ENCODE measurements around the gene SLC9A4.
A peak's percentile ranks its signal among the peaks of the same experiment; 100 is the strongest.

SLC9A4 gene

DNA sequence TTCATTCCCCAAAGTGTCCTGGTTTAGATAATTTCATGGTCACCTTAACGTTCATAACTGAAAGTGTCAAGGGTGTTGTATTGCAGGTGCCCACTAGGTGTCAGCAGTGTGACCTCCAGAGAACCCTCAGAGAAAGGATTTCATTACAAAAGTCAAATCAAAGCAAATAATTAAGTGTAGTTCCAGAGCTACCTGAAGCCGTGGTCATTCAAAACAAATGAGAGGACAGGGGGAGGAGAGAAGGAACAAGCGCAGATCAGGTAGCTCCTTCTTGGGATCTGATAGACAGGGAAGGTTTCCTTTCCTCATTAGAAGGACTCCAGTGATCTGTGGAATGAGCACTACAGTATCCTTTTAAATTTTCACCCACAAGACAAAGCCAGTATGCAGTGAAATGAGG, at the start of gene SLC9A4:
TSS of gene SLC9A4 (plus strand) at position 207 of the 400 bp plus-strand sequence. CDS start 534 bp downstream, outside the sequence.
- DNase-seq, result peak in 13 of 58 donors; percentile 1 to 29 (median 4)

GRCh38 chr2:102423368-102423767, 49.7 kb upstream of the SLC9A4 start:
- no peak for DNase-seq

DNA sequence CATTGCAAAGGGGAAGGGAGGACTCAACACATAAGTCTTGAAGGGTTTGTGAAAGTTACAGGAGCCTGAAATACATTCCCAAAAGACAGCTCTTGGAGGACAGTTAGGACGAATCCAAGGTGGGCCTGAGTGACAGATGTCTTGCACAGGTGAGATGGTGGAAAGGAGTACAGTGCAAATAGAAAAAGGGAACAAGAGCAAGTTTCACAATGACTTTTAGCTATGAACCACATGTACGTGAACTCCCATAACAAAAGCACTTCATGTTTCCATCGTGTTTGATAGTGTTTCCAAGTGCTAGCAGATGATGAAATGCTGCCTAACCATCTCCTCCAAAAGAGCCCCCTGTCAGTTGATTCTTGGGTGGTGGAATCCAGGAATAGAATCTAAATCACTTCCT, 48.3 kb upstream of the SLC9A4 start:
- DNase-seq, result no peak

GRCh38 chr2:102425441-102426132, 47.4 kb upstream of the SLC9A4 start:
- DNase-seq, result no peak

GRCh38 chr2:102427249-102427648, 45.8 kb upstream of the SLC9A4 start:
- no peak for DNase-seq

GRCh38 chr2:102428573-102428972, 44.5 kb upstream of the SLC9A4 start:
- no peak for DNase-seq

GRCh38 chr2:102432386-102432785, 40.6 kb upstream of the SLC9A4 start:
- DNase-seq, result no peak

GRCh38 chr2:102433973-102434654, 38.9 kb upstream of the SLC9A4 start:
- no peak for DNase-seq

DNA sequence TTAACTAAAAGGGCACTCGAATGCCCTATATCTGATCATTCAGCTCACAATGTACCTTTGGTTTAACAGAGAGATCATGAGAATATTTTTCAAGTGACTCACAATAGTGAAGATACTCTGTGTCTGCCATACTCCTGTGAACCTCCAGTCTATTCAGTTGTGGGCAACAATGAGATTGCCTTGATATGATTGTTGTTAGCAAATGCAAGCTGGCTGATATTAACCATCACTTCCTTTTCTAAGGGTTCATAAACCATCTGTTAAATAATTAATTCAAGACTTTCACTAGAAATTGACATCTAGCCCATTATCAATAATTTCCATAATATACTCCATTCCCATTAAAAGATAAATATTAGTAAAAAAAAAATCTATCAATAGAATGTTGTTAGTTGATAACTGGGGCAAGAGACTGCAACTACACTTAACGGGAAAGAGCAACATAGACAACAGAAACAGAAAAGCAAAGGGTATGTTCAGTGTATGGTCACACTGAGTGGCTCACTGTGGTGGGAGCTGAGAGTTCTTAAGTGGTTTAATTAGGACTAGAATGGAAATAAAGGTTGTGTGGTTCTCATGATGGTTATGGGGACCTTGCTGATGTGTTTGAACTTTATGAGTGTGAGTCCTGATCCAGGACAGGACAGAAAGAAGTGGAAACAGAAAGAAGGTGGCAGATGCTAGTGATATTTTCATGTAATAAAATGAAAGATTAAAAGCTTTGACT, 38.2 kb upstream of the SLC9A4 start:
- DNase-seq, result no peak

DNA sequence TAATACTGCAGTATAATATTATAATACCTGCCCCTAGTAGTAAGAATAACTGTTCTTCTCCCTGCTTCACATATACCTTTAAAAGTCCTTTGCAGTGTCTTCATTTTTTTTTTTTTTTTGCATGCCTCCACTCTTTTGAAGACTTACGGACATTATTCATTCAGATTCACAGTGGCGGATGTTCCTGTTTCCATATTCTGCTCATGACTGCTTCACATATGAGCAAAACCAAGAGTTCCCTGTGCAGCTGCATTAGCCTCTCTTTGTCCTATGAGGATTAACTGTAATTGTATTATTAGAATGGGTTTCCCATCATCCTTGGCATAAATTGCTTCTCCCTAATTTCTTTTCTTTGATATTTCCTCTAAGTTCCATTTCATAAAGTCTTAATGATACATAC, 37.3 kb upstream of the SLC9A4 start:
- no peak for DNase-seq

GRCh38 chr2:102436323-102436722, 36.7 kb upstream of the SLC9A4 start:
- DNase-seq, result no peak

GRCh38 chr2:102437122-102437521, 35.9 kb upstream of the SLC9A4 start:
- DNase-seq, result no peak

- DNase-seq, result no peak
These were observed 34.9 kb upstream of the SLC9A4 start for GRCh38 chr2:102438111-102438510.

DNA sequence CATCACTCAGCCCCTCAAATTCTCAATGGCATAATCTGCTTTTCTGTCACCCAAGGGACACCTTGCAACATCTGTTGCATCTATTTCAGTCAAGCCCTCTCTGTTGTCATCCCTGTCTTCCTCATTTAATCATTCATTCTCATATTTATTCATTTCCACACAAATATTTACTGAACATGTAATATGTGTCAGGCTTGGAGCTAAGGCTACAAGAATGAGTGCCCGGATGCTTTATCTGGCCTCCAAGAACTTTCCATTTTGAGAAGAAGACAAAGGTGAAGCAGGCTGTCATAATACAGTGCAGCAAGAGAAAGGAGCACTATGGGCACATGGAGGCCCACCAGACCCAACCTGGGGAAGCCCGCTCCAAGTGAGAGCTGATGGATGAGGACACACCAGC, 34.4 kb upstream of the SLC9A4 start:
- no peak for DNase-seq

GRCh38 chr2:102439065-102439695, 33.8 kb upstream of the SLC9A4 start:
- DNase-seq, result no peak

- DNase-seq, result peak in 9 of 58 donors; percentile 1 to 19 (median 5)
These were observed 29.8 kb upstream of the SLC9A4 start for GRCh38 chr2:102442967-102443828.

GRCh38 chr2:102444233-102444632, 28.8 kb upstream of the SLC9A4 start:
- DNase-seq, result no peak

DNA sequence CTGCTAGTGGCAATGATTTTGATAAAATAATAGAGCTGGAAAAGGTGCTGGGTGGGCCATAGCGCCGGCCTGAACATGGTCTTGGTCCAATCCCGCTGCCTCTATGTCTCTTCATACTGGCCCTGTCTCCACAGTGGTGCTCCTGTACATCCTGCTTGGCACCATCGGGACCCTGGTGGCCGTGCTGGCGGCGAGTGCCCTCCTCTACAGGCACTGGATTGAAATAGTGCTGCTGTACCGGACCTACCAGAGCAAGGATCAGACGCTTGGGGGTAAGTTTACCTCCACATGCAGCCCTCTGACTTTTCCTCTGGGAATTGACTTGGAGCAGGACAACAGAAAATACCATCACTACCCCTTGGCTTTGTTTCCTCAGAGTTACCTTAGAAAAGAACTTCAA, 26.1 kb upstream of the SLC9A4 start:
- DNase-seq, result no peak

DNA sequence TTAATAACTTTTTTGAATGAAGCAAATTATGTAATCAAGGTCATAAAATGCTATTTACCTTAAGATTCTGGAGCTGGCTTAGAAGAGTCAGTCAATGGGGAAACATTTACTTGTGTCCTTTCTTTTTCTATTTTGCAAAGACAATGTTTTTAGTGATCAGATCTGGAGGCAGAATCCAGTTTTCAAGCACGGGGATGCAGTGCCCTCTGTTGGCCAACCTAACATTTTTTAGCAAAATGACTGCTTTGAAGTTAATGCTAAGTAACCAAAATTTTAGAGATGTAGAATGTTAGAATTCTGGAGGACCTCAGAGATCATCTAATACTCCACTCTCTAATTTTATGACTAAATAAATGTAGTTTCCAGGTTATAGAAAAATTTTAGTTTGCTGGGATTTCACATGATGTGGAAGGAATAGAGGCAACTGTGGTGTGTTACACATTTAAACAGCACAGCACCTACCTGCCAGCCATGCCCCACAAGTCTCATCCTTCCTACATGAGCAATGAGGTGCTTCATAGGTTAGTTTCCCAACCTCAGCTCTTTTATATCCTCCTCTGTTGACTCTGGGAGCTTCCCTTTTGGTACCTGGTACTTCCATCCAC, 23.6 kb upstream of the SLC9A4 start:
- DNase-seq, result peak in 21 of 58 donors; percentile 1 to 46 (median 12)

DNA sequence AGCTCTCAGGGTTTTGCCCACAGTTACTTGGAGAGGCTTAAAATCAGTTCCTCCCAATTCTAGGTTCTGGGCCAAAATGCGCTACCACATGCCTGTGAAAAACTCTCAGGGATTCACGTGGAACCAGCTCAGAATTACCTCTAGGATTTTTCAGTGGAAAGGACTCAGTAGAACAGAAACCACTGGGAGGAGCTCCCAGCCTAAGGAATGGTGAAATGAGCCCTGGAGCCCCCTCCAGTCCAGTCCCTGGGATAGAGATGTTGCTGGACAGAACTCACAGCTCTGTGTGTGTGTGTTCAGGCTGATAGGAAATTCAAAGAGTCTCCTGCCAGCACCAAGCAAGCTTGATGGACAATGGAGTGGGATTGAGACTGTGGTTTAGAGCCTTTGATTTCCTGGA, 21.1 kb upstream of the SLC9A4 start:
- no peak for DNase-seq
